Endothelial cell of umbilical vein (primary cell): Measurements from ENCODE around the gene UGT1A7. TPM values are rescaled to one million over a fixed set of nuclear protein-coding genes. Genes with fewer than 3 reads are reported as not detected.

ENCODE experiments used
- BruUV-seq: library from RNA; stranded (reverse); fragments of 400-500 nt; replicated peaks from 2 replicates; lab custom pipeline; 2021; lab: Mats Ljungman, UMichigan
- CTCF ChIA-PET: fragments of 300-600, 350-600 bp; sonication (Branson Sonifier 250); formaldehyde crosslinking; loops from one replicate; lab custom pipeline; 2021; ENCODE audit warnings: antibody characterized with exemption, inconsistent platforms; lab: Charles Lee
- POLR2A ChIA-PET: fragments of 300-600, 350-600 bp; sonication (Branson Sonifier 250); formaldehyde crosslinking; loops from one replicate; lab custom pipeline; 2021; ENCODE audit warnings: antibody characterized with exemption, inconsistent platforms; lab: Charles Lee
- DNase-seq: peaks from one replicate; pipeline ENCODE4 v3.0.0-alpha.2; 2011; ENCODE audit warnings: low read depth, low spot score
- FAIRE-seq: peaks from 2 replicates; lab custom pipeline; 2011; peaks lifted over from hg19 to GRCh38; lab: Jason Lieb, UNC
- H2AFZ ChIP-seq: 2 replicates; pipeline ENCODE4 v1.6.0; 2012; ENCODE audit warnings: low read depth, low read length, control low read depth, inconsistent platforms
- H3K27ac ChIP-seq: 2 replicates; pipeline ENCODE4 v1.5.1; 2011; ENCODE audit warnings: low read depth, mild to moderate bottlenecking, control low read depth, low read length, moderate library complexity; ENCODE audit not compliant: insufficient read depth
- H3K27me3 ChIP-seq, 2 experiments: 2 replicates each; pipeline versions ENCODE4 v1.6.0 to v1.6.1; 2011; ENCODE audit warnings: low read length in 2 of 2, mixed read lengths in 1 of 2; ENCODE audit not compliant: control insufficient read depth in 2 of 2, insufficient read depth in 2 of 2
- H3K36me3 ChIP-seq, 2 experiments: 2 replicates in 1 of 2; 3 replicates in 1 of 2; pipeline ENCODE4 v1.5.1; 2011; ENCODE audit warnings: low read length in 2 of 2, mild to moderate bottlenecking in 1 of 2, moderate library complexity in 1 of 2; ENCODE audit not compliant: control insufficient read depth in 2 of 2, insufficient read depth in 2 of 2; ENCODE audit errors: extremely low read depth in 1 of 2
- H3K4me1 ChIP-seq: 3 replicates; pipeline ENCODE4 v1.5.1; 2011; ENCODE audit warnings: mild to moderate bottlenecking, low read length; ENCODE audit not compliant: control insufficient read depth, insufficient read depth; ENCODE audit errors: extremely low read depth
- H3K4me2 ChIP-seq: 2 replicates; pipeline ENCODE4 v1.6.1; 2011; ENCODE audit warnings: low read length, control low read depth, mixed read lengths; ENCODE audit not compliant: insufficient read depth
- H3K4me3 ChIP-seq, 3 experiments: fragments of 200-600 bp in 1 of 3; sonication (generic), shearing (Covaris generic) in 1 of 3; replicated peaks in 1 of 3; 2 replicates each; pipeline ENCODE4 v1.5.1; 2011 to 2016; ENCODE audit warnings: control low read depth in 3 of 3, low read length in 3 of 3, mild to moderate bottlenecking in 2 of 3, inconsistent platforms in 1 of 3, low read depth in 1 of 3, moderate library complexity in 1 of 3; ENCODE audit not compliant: insufficient read depth in 1 of 3
- H3K79me2 ChIP-seq: 2 replicates; pipeline ENCODE4 v1.6.0; 2012; ENCODE audit warnings: low read length, inconsistent platforms; ENCODE audit not compliant: control insufficient read depth, insufficient read depth
- H3K9ac ChIP-seq: replicated peaks from 2 replicates; pipeline ENCODE3; 2011; ENCODE audit warnings: low read length, control low read depth; ENCODE audit not compliant: insufficient read depth; ENCODE audit errors: extremely low read depth
- H3K9me1 ChIP-seq: replicated peaks from 3 replicates; pipeline ENCODE4 v1.6.0; 2011; ENCODE audit warnings: mild to moderate bottlenecking, low read length; ENCODE audit not compliant: control insufficient read depth, insufficient read depth; ENCODE audit errors: extremely low read depth
- H3K9me3 ChIP-seq: replicated peaks from 2 replicates; pipeline ENCODE4 v1.5.1; 2012; ENCODE audit warnings: low read length, inconsistent platforms; ENCODE audit not compliant: control insufficient read depth, insufficient read depth
- H4K20me1 ChIP-seq: replicated peaks from 2 replicates; pipeline ENCODE3; 2011; ENCODE audit warnings: mild to moderate bottlenecking, low read length; ENCODE audit not compliant: control insufficient read depth, insufficient read depth; ENCODE audit errors: extremely low read depth
- EZH2 ChIP-seq: IDR thresholded peaks from 2 replicates; pipeline ENCODE4 v1.6.1; 2012; ENCODE audit warnings: borderline replicate concordance, low read depth, mild to moderate bottlenecking, moderate library complexity, low read length, inconsistent platforms; ENCODE audit not compliant: severe bottlenecking
- FOS ChIP-seq: IDR thresholded peaks from 2 replicates; pipeline ENCODE4 v1.6.1; 2011; ENCODE audit warnings: mild to moderate bottlenecking, low read length, moderate library complexity, borderline replicate concordance; ENCODE audit not compliant: insufficient read depth
- GATA2 ChIP-seq: IDR thresholded peaks from 2 replicates; pipeline ENCODE4 v1.7.0; 2011; ENCODE audit warnings: low read depth, mild to moderate bottlenecking, moderate library complexity, mixed read lengths, low read length; ENCODE audit not compliant: insufficient read length, insufficient read depth
- JUN ChIP-seq: IDR thresholded peaks from 2 replicates; pipeline ENCODE4 v1.6.1; 2011; ENCODE audit warnings: borderline replicate concordance, low read depth; ENCODE audit not compliant: insufficient read length, insufficient read depth
- MYC ChIP-seq: IDR thresholded peaks from one replicate; pipeline ENCODE4 v1.6.1; 2011; ENCODE audit warnings: mild to moderate bottlenecking, low read depth, low read length
- POLR2A ChIP-seq: IDR thresholded peaks from 2 replicates; pipeline ENCODE4 v1.6.1; 2012; ENCODE audit warnings: low read depth, mild to moderate bottlenecking, control low read depth, low read length
- POLR2AphosphoS5 ChIP-seq: IDR thresholded peaks from 2 replicates; pipeline ENCODE4 v1.6.1; 2012; ENCODE audit warnings: low read depth, mild to moderate bottlenecking, control low read depth, low read length, moderate library complexity; ENCODE audit not compliant: insufficient read depth
- dilution Hi-C: fragments of 300-500 bp; cut with MboI; formaldehyde crosslinking; loops from one replicate; pipeline ENCODE4 v1.15.0; 2019; ENCODE audit warnings: low sequenced_read_pairs; ENCODE audit not compliant: extremely low pct_ligation_motif_present
- intact Hi-C: fragments of 100-400 bp; cut with micrococcal nuclease; formaldehyde crosslinking; loops from one replicate; pipeline ENCODE4 v1.10.0; 2022
- polyA plus RNA-seq, 4 experiments: library from polyadenylated mRNA; depleted of rRNA in 3 of 4; stranded (reverse) in 3 of 4; unstranded in 1 of 4; fragments of >200 nt; gene quantifications; 2 replicates each; pipeline versions ENCODE4 v1.2.1 to v1.2.3, GENCODE V29; 2011 to 2012; ENCODE audit warnings: missing spikeins in 1 of 4
- total RNA-seq: library from RNA; stranded (reverse); gene quantifications from 2 replicates; pipeline ENCODE4 v1.2.3, GENCODE V29; 2021
- TF ChIP-seq, protein P1 (sequence below), 2 donors: IDR thresholded peaks; 1 replicate in 1 of 2; 2 replicates in 1 of 2; pipeline ENCODE4 v1.5.1; 2011; ENCODE audit warnings: low read length in 2 of 2, mild to moderate bottlenecking in 2 of 2, moderate library complexity in 2 of 2, control low read depth in 1 of 2, inconsistent platforms in 1 of 2, low read depth in 1 of 2; ENCODE audit not compliant: insufficient read depth in 1 of 2; ENCODE audit errors: extremely low read depth in 1 of 2
- TF ChIP-seq, protein P2 (sequence below): IDR thresholded peaks from 2 replicates; pipeline ENCODE4 v1.6.1; 2011; ENCODE audit not compliant: insufficient read depth, insufficient read length

UGT1A7 gene
- total and polyA plus RNA-seq, 2 donors (not counting 3 experiments of a cell fraction or from before 2014, with no cell fraction given) = not detected

DNA sequence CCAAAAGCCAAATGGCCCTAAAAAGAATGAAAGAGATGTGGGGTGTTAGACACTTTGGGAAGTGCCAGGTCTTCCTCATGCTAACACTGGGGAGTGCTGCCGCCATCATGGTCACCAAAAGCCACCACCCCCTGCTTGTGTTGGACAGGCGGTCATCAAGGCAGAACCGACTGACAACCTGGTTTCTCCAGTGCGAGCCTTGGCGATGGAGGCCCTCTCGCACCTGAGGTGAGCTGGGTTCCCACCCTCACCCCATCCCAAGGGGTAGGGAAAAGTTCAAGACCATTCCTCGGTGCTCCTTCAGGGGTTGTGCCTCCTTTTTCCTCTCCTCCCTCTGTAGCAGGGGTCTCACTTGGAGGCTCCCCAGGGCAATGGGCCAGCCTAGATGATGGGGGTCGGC lies 130.0 kb downstream of the UGT1A7 start:
- dilution Hi-C loops (no loop called here), intact Hi-C loops (no loop called here)
- Histone ChIP-seq H3K9me3 (no peaks in the 10 kb centered on the region), H4K20me1 (no peaks in the 10 kb centered on the region), H3K4me1 (no peaks in the 10 kb centered on the region), H3K27me3 (peaks cover 0 to 1% of the 10 kb centered on the region in 2 experiments), H3K4me2 (no peak overlapping the region), H2AFZ (no peak overlapping the region), H3K36me3 (no peaks in the 10 kb centered on the region), H3K9me1 (no peaks in the 10 kb centered on the region), H3K9ac (no peak overlapping the region), H3K27ac (no peak overlapping the region), H3K4me3 (no peak overlapping the region), H3K79me2 (no peaks in the 10 kb centered on the region)
- CTCF ChIA-PET = no interaction called here
- BruUV-seq = no TSS peak
- TF ChIP-seq EZH2 = no peak
- TF ChIP-seq FOS = no peak
- TF ChIP-seq JUN = no peak
- TF ChIP-seq, protein P1, sequence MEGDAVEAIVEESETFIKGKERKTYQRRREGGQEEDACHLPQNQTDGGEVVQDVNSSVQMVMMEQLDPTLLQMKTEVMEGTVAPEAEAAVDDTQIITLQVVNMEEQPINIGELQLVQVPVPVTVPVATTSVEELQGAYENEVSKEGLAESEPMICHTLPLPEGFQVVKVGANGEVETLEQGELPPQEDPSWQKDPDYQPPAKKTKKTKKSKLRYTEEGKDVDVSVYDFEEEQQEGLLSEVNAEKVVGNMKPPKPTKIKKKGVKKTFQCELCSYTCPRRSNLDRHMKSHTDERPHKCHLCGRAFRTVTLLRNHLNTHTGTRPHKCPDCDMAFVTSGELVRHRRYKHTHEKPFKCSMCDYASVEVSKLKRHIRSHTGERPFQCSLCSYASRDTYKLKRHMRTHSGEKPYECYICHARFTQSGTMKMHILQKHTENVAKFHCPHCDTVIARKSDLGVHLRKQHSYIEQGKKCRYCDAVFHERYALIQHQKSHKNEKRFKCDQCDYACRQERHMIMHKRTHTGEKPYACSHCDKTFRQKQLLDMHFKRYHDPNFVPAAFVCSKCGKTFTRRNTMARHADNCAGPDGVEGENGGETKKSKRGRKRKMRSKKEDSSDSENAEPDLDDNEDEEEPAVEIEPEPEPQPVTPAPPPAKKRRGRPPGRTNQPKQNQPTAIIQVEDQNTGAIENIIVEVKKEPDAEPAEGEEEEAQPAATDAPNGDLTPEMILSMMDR (IDR thresholded peaks at IDR 0.05; ENCODE audit: extremely low read depth in 1 of 2, insufficient read depth in 1 of 2, low read depth in 1 of 2, low read length in 2 of 2) = no peak
- no peak for TF ChIP-seq MYC
- TF ChIP-seq GATA2 = no peak
- TF ChIP-seq, protein P2, sequence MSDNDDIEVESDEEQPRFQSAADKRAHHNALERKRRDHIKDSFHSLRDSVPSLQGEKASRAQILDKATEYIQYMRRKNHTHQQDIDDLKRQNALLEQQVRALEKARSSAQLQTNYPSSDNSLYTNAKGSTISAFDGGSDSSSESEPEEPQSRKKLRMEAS = no peak
- TF ChIP-seq POLR2AphosphoS5 = no peak
- no peak for TF ChIP-seq POLR2A
- FAIRE-seq = no peak
- POLR2A ChIA-PET = no interaction called here
- DNase-seq = no peak
